Measurements from ENCODE around the gene ADARB2. TPM values are rescaled to one million over a fixed set of nuclear protein-coding genes. Genes with fewer than 3 reads are reported as not detected.

Gene ADARB2
- total RNA-seq, 2 experiments from 2014 or later = not detected

DNA sequence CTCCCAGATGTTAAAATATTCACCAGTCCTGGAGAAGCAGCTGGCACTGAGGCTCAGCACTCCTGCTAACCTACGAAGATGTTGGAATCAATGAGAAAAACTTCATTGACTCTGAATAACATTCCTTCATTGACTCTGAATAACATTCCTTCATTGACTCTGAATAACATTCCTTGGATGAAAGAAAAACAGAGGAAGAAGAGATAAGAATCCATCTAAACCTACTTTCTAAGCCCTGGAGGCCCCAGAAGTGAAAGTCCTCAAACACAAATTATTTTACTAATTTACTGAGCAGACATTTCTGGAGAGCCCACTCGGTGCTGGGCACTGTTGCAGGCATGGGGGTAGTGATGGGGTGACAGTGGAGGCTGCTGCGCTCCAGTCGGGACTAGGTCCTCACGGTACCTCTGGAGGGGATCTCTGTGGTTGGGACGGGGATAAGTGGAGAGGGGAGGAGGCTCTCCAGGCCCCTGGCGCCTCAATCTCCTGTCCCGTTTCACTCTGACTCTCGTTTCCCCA, 427.0 kb downstream of the ADARB2 start:
- Mint-ChIP-seq H3K9me3 (no peaks in the 10 kb centered on the region), H3K4me3 (no peak overlapping the region), H3K4me1 (no peaks in the 10 kb centered on the region), H3K27me3 (no peaks in the 10 kb centered on the region), H3K27ac (no peak overlapping the region), H3K36me3 (no peaks in the 10 kb centered on the region)
- no peak for DNase-seq

DNA sequence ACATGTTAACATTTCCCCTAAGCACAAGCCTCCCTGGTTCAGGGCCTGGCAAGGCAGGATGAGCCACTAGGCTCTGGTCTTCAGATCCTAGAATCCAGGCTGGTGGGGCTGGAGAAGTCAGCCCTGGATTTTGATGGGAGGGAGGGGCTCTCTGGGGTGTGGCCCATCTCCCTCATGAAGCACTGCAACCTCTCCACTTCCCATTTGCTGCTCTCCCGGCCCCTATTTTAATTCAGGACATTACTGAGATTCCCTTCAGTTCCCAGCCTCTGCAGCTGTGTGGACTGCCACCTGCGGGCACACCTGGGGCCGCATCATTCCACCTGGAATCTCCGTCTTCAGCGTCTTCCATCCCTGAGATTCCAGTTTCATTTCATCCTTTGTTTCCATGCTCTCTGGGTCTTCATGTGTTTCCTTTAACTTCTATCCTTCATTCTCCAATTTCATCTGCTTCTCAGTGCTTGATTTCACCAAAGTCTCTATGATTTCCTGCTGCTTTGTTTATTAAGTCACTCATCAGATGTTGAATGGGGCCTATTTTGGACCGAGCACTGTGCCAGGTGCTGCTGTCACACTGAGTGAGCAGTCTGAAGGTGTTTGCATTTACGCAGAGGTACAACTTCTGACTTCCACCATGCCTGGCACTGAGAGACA, 427.6 kb downstream of the ADARB2 start:
- Mint-ChIP-seq H3K9me3 (no peaks in the 10 kb centered on the region), H3K4me1 (no peaks in the 10 kb centered on the region), H3K36me3 (no peaks in the 10 kb centered on the region), H3K4me3 (no peak overlapping the region), H3K27ac (no peak overlapping the region), H3K27me3 (no peaks in the 10 kb centered on the region)
- DNase-seq = no peak

DNA sequence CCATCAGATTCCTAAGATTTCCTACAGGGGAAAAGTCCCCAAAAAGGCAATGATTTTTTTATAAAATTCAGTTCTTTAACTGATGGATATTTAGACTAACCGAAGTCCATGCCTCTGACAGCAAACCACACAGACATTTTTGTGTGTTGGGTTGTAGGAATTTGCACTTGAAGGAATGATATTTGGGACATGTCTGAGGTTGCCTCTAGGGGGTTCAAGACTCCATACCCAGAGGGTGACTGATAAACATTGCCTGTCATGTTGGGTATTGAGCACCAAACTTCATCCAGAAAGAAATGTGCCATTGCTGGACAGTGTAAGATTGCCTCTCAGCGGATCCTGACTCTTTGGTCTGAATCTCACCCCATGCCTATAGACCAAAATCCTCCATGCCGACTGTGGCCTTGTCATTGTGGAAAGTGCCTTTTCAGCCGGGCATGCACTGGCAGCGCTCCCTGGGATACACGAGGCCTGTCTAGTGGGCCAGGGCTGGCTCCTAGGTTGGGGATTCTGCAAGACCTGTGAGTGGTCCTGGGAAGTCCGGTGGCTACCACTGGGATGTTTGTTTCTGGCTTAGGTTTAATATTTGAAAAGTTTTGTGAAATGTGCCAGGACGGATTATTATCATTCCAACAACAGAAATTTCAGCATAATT, 428.2 kb downstream of the ADARB2 start:
- H3K27me3 Mint-ChIP-seq = no peaks in the 10 kb centered on the region
- no peaks in the 10 kb centered on the region for H3K36me3 Mint-ChIP-seq
- H3K9me3 Mint-ChIP-seq = no peaks in the 10 kb centered on the region
- H3K4me1 Mint-ChIP-seq = no peaks in the 10 kb centered on the region
- no peak overlapping the region for H3K27ac Mint-ChIP-seq
- H3K4me3 Mint-ChIP-seq = no peak overlapping the region
- no peak for DNase-seq

GRCh38 chr10:1308173-1308961, 429.0 kb downstream of the ADARB2 start:
- H3K27me3 Mint-ChIP-seq = no peaks in the 10 kb centered on the region
- no peaks in the 10 kb centered on the region for H3K4me1 Mint-ChIP-seq
- no peak overlapping the region for H3K4me3 Mint-ChIP-seq
- no peaks in the 10 kb centered on the region for H3K36me3 Mint-ChIP-seq
- no peaks in the 10 kb centered on the region for H3K9me3 Mint-ChIP-seq
- DNase-seq = no peak
- no peak overlapping the region for H3K27ac Mint-ChIP-seq

GRCh38 chr10:1301143-1301542, 436.2 kb downstream of the ADARB2 start:
- Mint-ChIP-seq H3K9me3 (no peaks in the 10 kb centered on the region), H3K4me3 (no peak overlapping the region), H3K27ac (no peak overlapping the region), H3K27me3 (peaks cover 17% of the 10 kb centered on the region), H3K4me1 (no peaks in the 10 kb centered on the region), H3K36me3 (no peaks in the 10 kb centered on the region)
- DNase-seq = no peak

- Mint-ChIP-seq H3K4me1 (no peaks in the 10 kb centered on the region), H3K27ac (no peak overlapping the region)
Measured at GRCh38 chr10:1300218-1300617, 437.1 kb downstream of the ADARB2 start.

GRCh38 chr10:1299041-1299726, 438.1 kb downstream of the ADARB2 start:
- Mint-ChIP-seq H3K27ac (no peak overlapping the region), H3K4me3 (no peak overlapping the region), H3K36me3 (no peaks in the 10 kb centered on the region), H3K9me3 (no peaks in the 10 kb centered on the region), H3K4me1 (no peaks in the 10 kb centered on the region), H3K27me3 (peaks cover 17% of the 10 kb centered on the region)
- no peak for DNase-seq

More at GRCh38 chr10:1300218-1300617, 437.1 kb downstream of the ADARB2 start:
- Mint-ChIP-seq H3K36me3 (no peaks in the 10 kb centered on the region), H3K9me3 (no peaks in the 10 kb centered on the region), H3K4me3 (no peak overlapping the region), H3K27me3 (peaks cover 17% of the 10 kb centered on the region)
- no peak for DNase-seq

DNA sequence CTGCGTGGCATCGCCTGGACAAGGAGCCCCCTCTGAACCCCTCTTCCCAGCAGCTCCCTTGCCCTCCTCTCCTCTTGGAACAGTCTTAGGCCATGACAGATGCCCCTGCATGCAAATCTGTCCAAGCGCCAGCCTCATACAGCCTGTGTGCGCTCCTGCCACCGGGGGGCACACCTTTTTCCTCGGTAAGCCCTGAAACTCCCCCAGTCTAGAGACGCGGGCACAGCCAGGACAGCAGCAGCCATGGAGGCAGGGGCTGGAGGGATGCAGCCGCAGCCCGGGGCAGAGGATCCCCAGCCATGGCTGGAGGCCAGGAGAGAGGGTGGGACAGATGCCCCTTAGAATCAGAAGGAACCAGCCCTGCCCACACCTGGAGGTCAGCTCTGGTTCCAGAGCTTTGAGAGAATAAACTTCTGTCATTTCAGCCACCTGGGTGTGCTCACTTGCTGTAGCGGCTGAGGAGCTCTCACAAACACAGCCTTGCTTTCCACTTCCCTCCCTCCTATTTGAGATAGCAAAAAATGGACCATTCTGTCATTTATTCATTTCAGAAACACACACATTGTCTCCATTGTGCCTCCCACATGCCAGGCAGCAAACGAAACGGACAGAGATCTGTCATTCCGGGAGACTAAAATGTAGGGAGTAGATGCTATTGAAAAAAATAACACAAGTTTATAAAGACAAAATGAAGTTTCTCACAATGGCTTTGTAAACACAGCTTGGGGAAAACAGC, 439.6 kb downstream of the ADARB2 start:
- no peak overlapping the region for H3K4me3 Mint-ChIP-seq
- no peaks in the 10 kb centered on the region for H3K4me1 Mint-ChIP-seq
- no peak overlapping the region for H3K27ac Mint-ChIP-seq
- no peaks in the 10 kb centered on the region for H3K9me3 Mint-ChIP-seq
- DNase-seq = no peak
- H3K27me3 Mint-ChIP-seq = peaks cover 27% of the 10 kb centered on the region
- H3K36me3 Mint-ChIP-seq = no peaks in the 10 kb centered on the region

- H3K4me1 Mint-ChIP-seq = no peaks in the 10 kb centered on the region
- H3K36me3 Mint-ChIP-seq = no peaks in the 10 kb centered on the region
- H3K9me3 Mint-ChIP-seq = no peaks in the 10 kb centered on the region
- H3K4me3 Mint-ChIP-seq = no peak overlapping the region
- H3K27ac Mint-ChIP-seq = no peak overlapping the region
- peaks cover 32% of the 10 kb centered on the region for H3K27me3 Mint-ChIP-seq
- no peak for DNase-seq
Measured at GRCh38 chr10:1295756-1296480, 441.4 kb downstream of the ADARB2 start.

- no peaks in the 10 kb centered on the region for H3K9me3 Mint-ChIP-seq
Measured at GRCh38 chr10:1294748-1295147, 442.6 kb downstream of the ADARB2 start.

DNA sequence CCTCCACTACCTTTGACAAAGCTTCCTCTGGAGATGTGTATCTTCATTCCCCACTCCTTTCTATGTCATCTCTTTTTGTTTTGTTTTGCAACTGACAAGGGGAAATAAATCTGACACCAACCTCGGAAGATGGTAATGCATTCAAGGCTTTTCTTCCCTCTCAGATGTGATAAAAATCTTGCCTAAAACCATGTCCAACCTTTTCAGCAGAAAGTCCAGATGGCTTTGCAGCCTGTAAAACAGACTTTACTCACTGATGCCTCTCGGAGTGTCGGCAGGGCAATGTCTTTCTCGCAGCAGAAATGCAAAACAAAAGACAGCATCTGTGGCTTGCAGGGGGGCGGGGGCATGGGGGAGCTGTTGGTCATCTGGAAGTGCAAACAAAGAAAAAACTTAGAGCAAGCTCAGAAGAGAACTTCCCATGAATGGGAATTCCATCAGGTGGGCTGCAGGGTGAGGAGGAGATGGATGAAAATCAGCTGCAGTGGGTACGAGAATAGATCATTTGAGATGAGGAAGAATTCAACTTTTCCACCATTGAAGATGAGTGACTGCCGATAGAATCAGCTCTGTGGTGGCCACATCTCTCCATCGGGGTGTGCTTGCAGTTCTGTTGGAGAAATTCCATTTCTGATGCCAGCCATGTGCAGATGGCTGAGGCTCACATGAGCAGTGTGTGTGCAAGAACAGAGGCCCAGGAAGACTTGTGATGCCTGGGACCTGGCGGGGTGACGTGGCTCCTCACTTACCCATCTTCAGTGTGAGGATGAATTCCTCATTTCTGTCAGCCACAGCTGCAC, 443.5 kb downstream of the ADARB2 start:
- no peak for DNase-seq
- Mint-ChIP-seq H3K4me3 (no peak overlapping the region), H3K27me3 (peaks cover 19% of the 10 kb centered on the region), H3K36me3 (no peaks in the 10 kb centered on the region), H3K4me1 (no peaks in the 10 kb centered on the region), H3K9me3 (no peaks in the 10 kb centered on the region), H3K27ac (no peak overlapping the region)

More at GRCh38 chr10:1294748-1295147, 442.6 kb downstream of the ADARB2 start:
- H3K36me3 Mint-ChIP-seq = no peaks in the 10 kb centered on the region
- peaks cover 22% of the 10 kb centered on the region for H3K27me3 Mint-ChIP-seq
- DNase-seq = no peak
- H3K4me1 Mint-ChIP-seq = no peaks in the 10 kb centered on the region
- no peak overlapping the region for H3K27ac Mint-ChIP-seq
- no peak overlapping the region for H3K4me3 Mint-ChIP-seq

DNA sequence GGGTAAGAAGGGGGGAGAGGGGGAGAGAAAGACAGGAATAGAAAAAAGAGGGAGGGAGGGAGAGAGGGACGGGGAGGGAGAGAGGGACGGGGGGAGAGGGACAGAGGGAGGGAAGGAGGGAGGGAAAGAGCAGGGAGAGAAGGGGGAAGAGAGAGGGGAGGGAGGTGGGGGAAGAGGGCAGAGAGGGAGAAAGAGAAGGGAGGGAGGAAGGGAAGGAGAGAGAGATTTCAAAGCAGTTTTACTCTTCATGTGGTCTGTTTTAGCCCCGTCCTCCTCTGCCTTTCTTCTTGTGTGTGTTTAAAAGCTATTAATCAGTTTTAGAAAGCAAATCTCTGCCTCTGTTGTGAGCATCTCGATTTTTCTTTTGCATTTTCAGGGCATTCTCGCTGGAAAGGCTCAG, 444.2 kb downstream of the ADARB2 start:
- H3K27me3 Mint-ChIP-seq = peaks cover 16% of the 10 kb centered on the region
- no peaks in the 10 kb centered on the region for H3K4me1 Mint-ChIP-seq
- H3K9me3 Mint-ChIP-seq = no peaks in the 10 kb centered on the region
- H3K27ac Mint-ChIP-seq = no peak overlapping the region
- H3K36me3 Mint-ChIP-seq = no peaks in the 10 kb centered on the region
- no peak overlapping the region for H3K4me3 Mint-ChIP-seq
- DNase-seq = no peak

- no peak overlapping the region for H3K27ac Mint-ChIP-seq
- H3K4me1 Mint-ChIP-seq = peaks cover 4% of the 10 kb centered on the region
- peaks cover 16% of the 10 kb centered on the region for H3K27me3 Mint-ChIP-seq
- H3K9me3 Mint-ChIP-seq = no peaks in the 10 kb centered on the region
- H3K4me3 Mint-ChIP-seq = no peak overlapping the region
- H3K36me3 Mint-ChIP-seq = no peaks in the 10 kb centered on the region
- no peak for DNase-seq
Measured at GRCh38 chr10:1292611-1293031, 444.7 kb downstream of the ADARB2 start.
